ENCODE results near the gene THTPA.

DNA sequence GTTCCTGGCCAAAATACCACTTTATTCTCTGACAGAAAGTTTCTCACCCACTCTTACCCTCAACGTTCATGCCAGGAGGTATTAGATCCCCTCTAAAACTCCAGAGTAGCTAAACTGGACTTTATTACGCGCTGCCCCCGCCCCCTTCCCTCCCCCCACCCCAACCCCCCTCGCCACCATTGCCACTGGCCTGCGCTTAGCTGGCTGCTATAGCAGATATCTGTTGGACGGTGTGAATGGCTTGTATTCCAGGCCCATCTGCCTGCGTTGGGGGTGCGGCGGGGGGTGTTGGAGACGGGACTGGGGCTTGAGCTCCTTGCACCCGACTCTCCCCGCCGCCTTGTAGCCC, 564 bp upstream of the THTPA start:
- TF ChIP-seq POLR2AphosphoS5 (IDR thresholded peaks at IDR 0.05; ENCODE audit: low read depth, low read length), result no peak
- TF ChIP-seq, protein P1, sequence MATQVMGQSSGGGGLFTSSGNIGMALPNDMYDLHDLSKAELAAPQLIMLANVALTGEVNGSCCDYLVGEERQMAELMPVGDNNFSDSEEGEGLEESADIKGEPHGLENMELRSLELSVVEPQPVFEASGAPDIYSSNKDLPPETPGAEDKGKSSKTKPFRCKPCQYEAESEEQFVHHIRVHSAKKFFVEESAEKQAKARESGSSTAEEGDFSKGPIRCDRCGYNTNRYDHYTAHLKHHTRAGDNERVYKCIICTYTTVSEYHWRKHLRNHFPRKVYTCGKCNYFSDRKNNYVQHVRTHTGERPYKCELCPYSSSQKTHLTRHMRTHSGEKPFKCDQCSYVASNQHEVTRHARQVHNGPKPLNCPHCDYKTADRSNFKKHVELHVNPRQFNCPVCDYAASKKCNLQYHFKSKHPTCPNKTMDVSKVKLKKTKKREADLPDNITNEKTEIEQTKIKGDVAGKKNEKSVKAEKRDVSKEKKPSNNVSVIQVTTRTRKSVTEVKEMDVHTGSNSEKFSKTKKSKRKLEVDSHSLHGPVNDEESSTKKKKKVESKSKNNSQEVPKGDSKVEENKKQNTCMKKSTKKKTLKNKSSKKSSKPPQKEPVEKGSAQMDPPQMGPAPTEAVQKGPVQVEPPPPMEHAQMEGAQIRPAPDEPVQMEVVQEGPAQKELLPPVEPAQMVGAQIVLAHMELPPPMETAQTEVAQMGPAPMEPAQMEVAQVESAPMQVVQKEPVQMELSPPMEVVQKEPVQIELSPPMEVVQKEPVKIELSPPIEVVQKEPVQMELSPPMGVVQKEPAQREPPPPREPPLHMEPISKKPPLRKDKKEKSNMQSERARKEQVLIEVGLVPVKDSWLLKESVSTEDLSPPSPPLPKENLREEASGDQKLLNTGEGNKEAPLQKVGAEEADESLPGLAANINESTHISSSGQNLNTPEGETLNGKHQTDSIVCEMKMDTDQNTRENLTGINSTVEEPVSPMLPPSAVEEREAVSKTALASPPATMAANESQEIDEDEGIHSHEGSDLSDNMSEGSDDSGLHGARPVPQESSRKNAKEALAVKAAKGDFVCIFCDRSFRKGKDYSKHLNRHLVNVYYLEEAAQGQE (IDR thresholded peaks at IDR 0.05; ENCODE audit: insufficient read depth in 1 of 2, low read depth in 2 of 2, low read length in 2 of 2), result no peak
- TF ChIP-seq TAF1 (IDR thresholded peaks at IDR 0.05; ENCODE audit: borderline replicate concordance, insufficient read depth, low read length), result no peak
- no peak for TF ChIP-seq SIN3A (IDR thresholded peaks at IDR 0.05; ENCODE audit: borderline replicate concordance, insufficient read depth, low read length)
- TF ChIP-seq FOXP2 (optimal IDR thresholded peaks at IDR 0.05; ENCODE audit: borderline replicate concordance, extremely low read depth, extremely low read length, insufficient read depth), result no peak

Measured in PFSK-1 (cell line).